ENCODE results near the gene MATCAP1.

The MATCAP1 gene

DNA sequence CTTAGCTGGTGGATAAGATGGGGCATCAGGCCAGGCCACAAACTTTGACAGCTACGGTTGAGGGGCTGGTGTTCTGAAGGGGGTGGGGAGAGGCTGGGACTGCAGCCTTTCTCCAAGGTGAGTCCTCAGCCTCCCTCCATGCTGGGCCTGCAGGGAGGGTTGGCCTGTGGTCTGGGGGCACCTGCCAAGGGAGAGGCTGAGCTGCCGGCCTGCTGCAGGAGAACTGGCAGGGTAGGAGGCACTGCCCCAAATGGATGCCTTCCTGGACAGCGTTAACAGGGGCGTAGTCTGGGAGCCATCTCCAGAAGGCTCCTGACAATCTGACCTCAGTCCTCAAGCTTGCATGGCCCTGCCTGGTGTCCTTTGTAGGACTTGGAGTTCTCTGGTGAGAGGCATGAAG lies 20.3 kb upstream of the MATCAP1 start:
- TF ChIP-seq, protein P1, sequence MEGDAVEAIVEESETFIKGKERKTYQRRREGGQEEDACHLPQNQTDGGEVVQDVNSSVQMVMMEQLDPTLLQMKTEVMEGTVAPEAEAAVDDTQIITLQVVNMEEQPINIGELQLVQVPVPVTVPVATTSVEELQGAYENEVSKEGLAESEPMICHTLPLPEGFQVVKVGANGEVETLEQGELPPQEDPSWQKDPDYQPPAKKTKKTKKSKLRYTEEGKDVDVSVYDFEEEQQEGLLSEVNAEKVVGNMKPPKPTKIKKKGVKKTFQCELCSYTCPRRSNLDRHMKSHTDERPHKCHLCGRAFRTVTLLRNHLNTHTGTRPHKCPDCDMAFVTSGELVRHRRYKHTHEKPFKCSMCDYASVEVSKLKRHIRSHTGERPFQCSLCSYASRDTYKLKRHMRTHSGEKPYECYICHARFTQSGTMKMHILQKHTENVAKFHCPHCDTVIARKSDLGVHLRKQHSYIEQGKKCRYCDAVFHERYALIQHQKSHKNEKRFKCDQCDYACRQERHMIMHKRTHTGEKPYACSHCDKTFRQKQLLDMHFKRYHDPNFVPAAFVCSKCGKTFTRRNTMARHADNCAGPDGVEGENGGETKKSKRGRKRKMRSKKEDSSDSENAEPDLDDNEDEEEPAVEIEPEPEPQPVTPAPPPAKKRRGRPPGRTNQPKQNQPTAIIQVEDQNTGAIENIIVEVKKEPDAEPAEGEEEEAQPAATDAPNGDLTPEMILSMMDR (conservative IDR thresholded peaks at IDR 0.05; ENCODE audit: low read depth, low read length), result no peak
- no peaks in the 10 kb centered on the region for H3K4me1 ChIP-seq (ENCODE audit: low read depth, poor library complexity, severe bottlenecking)
- no peak overlapping the region for H3K4me3 ChIP-seq (IDR thresholded peaks at IDR 0.05; ENCODE audit: insufficient read depth, low read depth, low read length)
- no peaks in the 10 kb centered on the region for H4K20me1 ChIP-seq (ENCODE audit: insufficient read depth)
- no peaks in the 10 kb centered on the region for H3K36me3 ChIP-seq (ENCODE audit: insufficient read depth)
- no peaks in the 10 kb centered on the region for H3K79me2 ChIP-seq (ENCODE audit: insufficient read depth, low read depth)
- H3K27me3 ChIP-seq (ENCODE audit: insufficient read depth, low read depth), result no peaks in the 10 kb centered on the region
- H3K27ac ChIP-seq, result no peak overlapping the region
- H3K9ac ChIP-seq, result no peak overlapping the region
- no peak overlapping the region for H3K4me2 ChIP-seq
- H2AFZ ChIP-seq (ENCODE audit: low read depth), result no peak overlapping the region

DNA sequence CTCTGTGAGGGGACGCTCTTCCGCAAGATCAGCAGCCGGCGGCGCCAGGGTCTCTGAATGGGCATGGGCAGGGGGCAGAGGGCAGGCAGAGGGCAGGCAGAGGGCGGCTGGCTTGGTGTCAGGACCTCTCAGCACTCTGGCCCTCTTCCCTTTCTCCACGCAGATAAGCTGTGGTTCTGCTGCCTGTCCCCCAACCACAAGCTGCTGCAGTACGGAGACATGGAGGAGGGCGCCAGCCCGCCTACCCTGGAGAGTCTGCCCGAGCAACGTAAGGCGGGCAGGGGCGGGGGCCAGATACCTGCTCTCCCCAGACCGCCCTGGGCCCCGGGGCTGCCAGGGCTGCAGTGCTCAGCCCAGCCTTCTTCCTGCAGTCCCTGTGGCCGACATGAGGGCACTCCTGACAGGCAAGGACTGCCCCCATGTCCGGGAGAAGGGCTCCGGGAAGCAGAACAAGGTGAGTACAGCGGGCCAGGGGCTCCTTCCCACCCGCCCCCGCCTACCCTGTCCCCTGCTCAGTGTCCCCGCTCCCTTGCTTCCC lies 19.3 kb upstream of the MATCAP1 start:
- Histone ChIP-seq H3K4me2 (no peak overlapping the region), H3K27ac (no peak overlapping the region), H3K79me2 (ENCODE audit: insufficient read depth, low read depth) (no peaks in the 10 kb centered on the region), H3K36me3 (ENCODE audit: insufficient read depth) (no peaks in the 10 kb centered on the region), H3K4me3 (IDR thresholded peaks at IDR 0.05; ENCODE audit: insufficient read depth, low read depth, low read length) (no peak overlapping the region), H4K20me1 (ENCODE audit: insufficient read depth) (no peaks in the 10 kb centered on the region), H3K9ac (no peak overlapping the region), H3K4me1 (ENCODE audit: low read depth, poor library complexity, severe bottlenecking) (no peaks in the 10 kb centered on the region), H2AFZ (ENCODE audit: low read depth) (no peak overlapping the region), H3K27me3 (ENCODE audit: insufficient read depth, low read depth) (no peaks in the 10 kb centered on the region)
- TF ChIP-seq, protein P1 (conservative IDR thresholded peaks at IDR 0.05; ENCODE audit: low read depth, low read length), result no peak

DNA sequence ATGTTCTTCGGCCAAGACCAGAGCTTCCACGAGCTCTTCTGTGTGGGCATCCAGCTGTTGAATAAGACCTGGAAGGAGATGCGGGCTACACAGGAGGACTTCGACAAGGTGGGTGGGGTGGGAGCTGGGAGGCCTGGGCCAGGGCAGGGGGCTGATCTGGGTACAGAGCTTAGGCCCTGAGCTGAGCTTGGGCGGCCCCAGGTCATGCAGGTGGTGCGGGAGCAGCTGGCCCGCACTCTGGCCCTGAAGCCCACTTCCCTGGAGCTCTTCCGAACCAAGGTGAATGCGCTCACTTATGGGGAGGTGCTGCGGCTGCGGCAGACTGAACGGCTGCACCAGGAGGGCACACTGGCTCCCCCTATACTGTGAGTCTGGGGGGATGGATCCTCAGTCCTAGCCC lies 18.7 kb upstream of the MATCAP1 start:
- H3K36me3 ChIP-seq (ENCODE audit: insufficient read depth), result no peaks in the 10 kb centered on the region

DNA sequence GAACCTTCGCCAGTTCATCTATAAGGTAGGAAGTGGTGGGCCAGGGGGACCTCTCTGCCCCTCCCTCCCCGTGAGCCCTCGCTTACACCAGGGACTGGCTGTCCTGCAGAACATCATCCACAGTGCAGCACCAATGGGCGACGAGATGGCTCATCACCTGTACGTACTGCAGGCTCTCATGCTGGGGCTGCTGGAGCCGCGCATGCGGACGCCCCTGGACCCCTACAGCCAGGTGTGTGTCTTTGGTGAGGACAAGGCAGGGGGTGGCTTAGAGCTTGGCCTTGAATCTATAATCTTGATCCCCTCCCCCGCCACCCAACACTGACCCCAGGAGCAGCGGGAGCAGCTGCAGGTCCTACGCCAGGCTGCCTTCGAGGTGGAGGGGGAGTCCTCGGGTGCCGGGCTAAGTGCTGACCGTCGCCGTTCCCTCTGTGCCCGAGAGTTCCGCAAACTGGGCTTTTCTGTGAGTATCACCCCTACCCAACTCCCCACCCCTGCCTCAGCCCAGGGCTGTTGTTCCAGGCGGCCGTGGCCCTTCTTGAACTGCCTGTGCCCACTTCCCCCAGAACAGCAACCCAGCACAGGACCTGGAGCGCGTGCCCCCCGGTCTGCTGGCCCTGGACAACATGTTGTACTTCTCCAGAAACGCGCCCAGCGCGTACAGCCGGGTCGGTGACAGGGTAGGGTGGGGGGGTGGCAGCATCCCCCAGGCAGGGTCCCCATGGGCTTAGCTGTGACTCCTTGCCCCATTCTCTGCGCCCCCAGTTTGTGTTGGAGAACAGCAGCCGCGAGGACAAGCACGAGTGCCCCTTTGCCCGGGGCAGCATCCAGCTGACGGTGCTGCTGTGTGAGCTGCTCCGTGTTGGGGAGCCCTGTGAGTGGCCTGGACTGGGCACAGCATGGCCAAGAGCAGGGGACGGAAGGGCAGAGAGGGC lies 17.9 kb upstream of the MATCAP1 start:
- Histone ChIP-seq H3K9ac (no peak overlapping the region), H3K27ac (no peak overlapping the region), H3K4me1 (ENCODE audit: low read depth, poor library complexity, severe bottlenecking) (no peaks in the 10 kb centered on the region), H3K4me2 (no peak overlapping the region), H2AFZ (ENCODE audit: low read depth) (no peak overlapping the region), H4K20me1 (ENCODE audit: insufficient read depth) (no peaks in the 10 kb centered on the region), H3K27me3 (ENCODE audit: insufficient read depth, low read depth) (no peaks in the 10 kb centered on the region), H3K36me3 (ENCODE audit: insufficient read depth) (no peaks in the 10 kb centered on the region; the same call in 1 of the 2 replicates), H3K4me3 (IDR thresholded peaks at IDR 0.05; ENCODE audit: insufficient read depth, low read depth, low read length) (no peak overlapping the region), H3K79me2 (ENCODE audit: insufficient read depth, low read depth) (no peaks in the 10 kb centered on the region)
- TF ChIP-seq, protein P1 (conservative IDR thresholded peaks at IDR 0.05; ENCODE audit: low read depth, low read length), result no peak

More for the DNA sequence above, 18.7 kb upstream of the MATCAP1 start:
- Histone ChIP-seq H3K79me2 (ENCODE audit: insufficient read depth, low read depth) (no peaks in the 10 kb centered on the region), H3K27me3 (ENCODE audit: insufficient read depth, low read depth) (no peaks in the 10 kb centered on the region), H3K9ac (no peak overlapping the region), H3K27ac (no peak overlapping the region), H3K4me3 (IDR thresholded peaks at IDR 0.05; ENCODE audit: insufficient read depth, low read depth, low read length) (no peak overlapping the region), H3K4me2 (no peak overlapping the region), H4K20me1 (ENCODE audit: insufficient read depth) (no peaks in the 10 kb centered on the region), H3K4me1 (ENCODE audit: low read depth, poor library complexity, severe bottlenecking) (no peaks in the 10 kb centered on the region), H2AFZ (ENCODE audit: low read depth) (no peak overlapping the region)
- TF ChIP-seq, protein P1 (conservative IDR thresholded peaks at IDR 0.05; ENCODE audit: low read depth, low read length), result no peak

Data from KMS-11 (cell line).